ENCODE measurements around the gene TTLL6.
"Not testable (repeated sequence)": the region's sequence is repeated elsewhere in the genome, so short reads cannot be mapped to it uniquely, and the experiment has no call there.

The TTLL6 gene

DNA sequence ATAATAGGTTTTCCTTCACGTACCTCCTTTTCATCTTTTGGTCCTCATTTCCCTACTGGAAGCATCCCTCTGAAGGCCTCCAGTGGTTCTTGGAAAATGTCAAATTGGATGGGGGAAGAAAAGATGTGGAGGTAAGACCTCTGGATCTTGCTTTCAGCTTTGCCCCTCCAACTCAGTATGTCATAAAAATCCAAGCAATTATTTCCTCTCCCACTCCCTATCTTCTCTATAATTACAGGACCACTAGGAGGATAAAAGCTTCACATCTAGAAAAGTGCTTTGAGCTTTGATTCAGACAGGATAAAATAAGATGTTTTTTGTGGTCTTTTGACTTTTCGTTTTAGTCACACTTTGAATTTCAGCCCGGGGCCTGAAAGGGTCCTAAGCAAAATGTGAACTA, 1.7 kb downstream of the TTLL6 start:
- no peak for DNase-seq

GRCh38 chr17:48814504-48814903, 2.5 kb downstream of the TTLL6 start:
- DNase-seq: no peak

DNA sequence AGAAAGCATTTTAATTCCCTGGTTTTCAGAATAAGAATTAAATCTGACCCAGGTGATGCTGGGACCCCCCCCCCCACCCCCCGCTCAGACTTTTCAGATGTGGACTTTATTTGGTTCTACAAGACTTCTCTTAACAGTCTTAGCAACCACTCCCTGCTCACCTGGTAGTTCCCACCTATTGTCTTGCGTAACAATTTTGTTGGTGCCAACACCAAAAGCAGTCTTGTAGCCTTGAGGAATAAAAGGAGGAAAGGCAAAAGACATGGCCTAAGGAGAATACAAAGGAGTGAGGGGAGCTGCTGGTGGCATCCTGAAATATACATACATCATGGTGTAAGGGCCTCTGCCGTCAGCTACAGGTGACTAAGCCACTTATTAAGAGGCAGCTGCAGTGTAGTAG, 5.0 kb downstream of the TTLL6 start:
- DNase-seq: no peak

GRCh38 chr17:48809182-48809581, 7.8 kb downstream of the TTLL6 start:
- no peak for DNase-seq

DNA sequence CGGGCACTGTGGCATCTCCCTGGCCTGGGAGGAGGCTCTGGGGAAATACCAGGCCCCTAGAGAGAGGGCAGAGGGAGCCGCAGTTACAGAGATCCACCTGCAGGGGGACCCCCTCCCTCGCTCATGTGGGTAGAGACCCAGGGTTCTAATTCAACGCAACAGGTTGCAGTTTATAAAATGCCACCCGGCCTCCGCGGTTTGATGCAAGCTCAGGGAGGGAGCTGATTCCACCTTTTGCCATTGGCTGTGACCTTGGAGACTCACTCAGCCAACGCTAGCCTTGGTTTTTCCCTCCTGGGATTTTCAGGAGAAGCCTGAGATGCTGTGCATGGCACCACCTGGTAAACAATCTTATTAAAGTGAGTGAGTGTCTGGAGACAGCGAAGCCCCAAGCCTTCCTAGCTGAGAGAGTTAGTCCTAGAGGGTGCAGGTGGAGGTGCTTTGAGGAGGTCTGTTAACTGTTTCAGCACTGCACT, 12.1 kb downstream of the TTLL6 start:
- DNase-seq: peak; percentile 63

DNA sequence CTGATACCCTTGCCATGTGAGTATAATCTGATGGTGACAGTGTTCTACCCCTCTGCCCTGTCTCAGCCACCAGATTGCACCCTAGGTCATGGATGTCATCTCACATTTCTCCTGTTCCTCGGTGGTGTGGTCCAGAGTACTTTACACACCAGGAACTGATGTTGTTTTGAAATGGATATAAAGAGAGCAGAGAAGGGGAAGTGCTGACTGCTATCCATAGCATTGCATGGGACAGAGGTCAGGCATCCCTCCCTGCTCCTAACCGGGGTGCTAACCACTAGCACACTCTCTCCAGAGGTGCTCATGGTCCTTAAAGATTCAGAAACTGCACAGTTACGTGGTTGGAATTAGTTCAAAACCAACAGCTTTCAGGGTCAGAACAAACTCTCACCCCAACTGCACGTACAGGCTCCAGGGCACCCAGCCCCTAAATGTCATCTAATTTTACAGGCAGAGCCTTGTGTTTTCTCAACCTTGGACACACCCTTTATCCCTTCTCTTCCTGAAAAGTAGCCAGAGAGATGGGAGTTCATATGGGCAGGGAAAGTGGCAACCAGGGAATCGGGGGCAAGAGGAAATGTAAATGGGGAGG, 16.3 kb downstream of the TTLL6 start:
- DNase-seq: no peak

DNA sequence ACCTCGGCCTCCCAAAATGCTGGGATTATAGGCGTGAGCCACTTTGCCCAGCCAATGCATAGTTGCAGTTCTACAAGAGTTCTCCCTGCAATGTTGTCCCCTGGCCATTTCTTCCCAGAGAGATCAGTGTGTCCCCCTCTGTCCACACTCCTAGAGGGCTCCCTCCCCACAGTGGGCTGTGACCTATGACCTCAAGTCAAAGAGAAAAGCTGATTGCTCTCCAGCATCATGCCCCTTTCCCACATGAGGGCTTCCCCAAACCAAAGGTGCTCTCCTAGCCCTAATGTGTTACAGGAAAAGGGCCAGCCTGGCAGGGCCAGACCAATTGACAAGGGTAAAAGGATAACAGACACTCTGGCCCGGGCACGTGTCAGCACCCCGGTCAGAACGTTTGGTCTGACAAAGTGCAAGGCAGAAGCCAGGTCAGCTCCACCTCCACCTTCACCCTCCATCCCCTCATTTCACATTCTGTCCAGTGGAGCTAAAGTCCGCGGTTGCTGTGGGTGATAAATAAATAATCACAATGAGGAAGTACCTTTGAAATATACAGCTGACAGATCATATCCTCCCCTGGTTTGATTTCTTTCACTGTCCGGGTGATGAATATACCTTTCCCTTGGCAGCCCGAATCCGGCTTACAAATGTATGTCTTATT, 17.8 kb downstream of the TTLL6 start:
- DNase-seq: no peak

DNA sequence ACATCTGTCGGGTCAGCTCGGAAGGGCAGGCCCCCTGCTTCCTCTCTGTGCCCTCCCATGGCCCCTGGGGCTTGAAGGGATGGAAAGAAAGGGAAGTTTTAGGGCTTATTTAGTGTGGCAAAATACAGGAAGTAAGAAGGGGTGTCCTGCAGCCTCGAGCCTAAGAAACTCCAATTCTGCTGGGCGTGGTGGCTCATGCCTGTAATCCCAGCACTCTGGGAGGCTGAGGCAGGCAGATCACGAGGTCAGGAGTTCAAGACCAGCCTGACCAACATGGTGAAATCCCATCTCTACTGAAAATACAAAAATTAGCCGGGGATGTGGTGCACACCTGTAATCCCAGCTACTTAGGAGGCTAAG, 20.9 kb downstream of the TTLL6 start:
- not testable (repeated sequence) for DNase-seq

- DNase-seq: peak; percentile 66
Measured at GRCh38 chr17:48795444-48796162, 21.4 kb downstream of the TTLL6 start.

GRCh38 chr17:48792033-48792798, 24.8 kb downstream of the TTLL6 start:
- DNase-seq: no peak

DNA sequence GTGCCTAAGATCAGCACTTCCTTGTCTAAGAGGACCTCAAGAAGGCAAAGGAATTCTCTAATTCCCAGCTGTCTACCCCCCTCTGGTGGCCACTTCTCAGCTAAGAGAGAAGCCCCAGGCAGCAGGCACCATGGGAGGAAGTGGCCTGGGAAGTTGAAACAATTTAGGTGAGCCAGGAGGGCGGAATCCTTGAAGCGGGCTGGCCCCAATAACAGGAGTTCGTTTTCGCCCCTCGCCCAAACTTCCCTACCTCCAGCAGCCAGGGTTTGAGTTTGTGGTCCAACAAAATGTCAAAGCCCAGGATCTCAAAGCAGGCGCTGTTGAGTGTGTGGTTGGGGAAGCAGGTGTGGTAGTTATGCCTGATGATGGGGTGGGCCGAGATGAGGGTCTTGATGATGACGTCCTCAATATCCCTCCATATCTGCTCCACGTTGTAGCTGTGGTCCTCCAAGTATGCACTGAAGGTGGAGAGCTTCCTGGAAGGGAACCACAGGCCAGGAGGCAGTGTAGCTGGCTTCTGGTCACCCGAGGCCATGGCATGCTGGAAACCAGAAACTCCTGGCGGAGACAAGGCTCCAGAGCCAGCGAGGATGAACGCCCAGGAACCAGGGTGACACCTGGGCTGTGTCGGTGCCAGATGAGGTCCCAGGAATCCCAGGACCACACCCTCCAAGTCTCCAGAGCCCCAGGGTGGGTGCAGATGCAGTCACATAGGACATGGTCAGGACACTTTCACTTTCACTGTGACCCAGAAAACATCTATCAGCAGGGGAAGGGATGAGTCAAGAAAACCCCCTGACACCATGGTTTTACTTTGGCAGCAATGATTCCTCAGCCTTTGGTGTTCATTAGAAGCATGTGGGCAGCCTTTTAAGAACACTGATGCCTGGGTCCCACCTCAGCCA, 25.6 kb downstream of the TTLL6 start:
- DNase-seq: peak; percentile 63

DNA sequence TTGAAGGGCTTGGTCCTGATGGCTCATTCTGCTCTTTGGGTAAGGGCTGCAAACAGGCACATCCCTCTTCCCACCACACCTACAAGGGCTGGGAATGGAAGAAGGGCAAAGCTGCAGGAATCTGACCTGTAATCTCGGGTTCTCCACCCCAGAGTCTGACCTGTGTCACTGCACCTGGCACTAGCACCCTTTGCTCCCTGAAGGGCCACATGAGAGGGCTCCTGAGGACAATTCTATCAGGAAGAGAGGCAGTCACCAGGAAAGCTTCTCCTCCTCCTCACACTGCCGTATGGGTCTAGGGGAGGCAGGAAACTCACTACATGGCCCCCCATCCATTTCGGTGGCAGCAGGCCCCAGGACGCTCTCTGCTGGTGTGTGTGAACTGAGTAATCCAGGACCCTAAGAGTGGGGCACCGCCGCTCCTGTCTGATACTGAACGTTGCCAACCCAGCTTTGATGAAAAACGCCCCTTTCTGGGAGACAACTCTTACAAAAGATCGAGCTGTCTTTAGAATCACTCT, 26.4 kb downstream of the TTLL6 start:
- peak; percentile 53 for DNase-seq

GRCh38 chr17:48787828-48788227, 29.2 kb downstream of the TTLL6 start:
- no peak for DNase-seq

DNA sequence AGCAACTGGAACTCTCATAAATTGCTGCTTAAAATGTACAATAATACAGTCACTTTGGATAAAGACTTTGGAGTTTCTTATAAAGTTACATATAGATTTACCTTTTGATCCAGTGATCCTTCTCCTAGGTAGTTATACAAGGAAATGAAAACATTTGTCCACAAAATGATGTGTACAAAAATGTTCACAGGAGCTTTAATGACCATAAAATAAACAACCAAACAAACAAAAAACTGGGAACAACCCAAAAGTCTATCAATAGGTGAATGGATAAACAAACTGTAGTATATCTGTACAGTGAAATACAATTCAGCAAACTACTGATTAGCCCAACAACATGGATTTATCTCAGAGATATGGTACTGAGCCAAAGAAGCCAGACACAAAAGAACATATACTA, 37.6 kb downstream of the TTLL6 start:
- no peak for DNase-seq

DNA sequence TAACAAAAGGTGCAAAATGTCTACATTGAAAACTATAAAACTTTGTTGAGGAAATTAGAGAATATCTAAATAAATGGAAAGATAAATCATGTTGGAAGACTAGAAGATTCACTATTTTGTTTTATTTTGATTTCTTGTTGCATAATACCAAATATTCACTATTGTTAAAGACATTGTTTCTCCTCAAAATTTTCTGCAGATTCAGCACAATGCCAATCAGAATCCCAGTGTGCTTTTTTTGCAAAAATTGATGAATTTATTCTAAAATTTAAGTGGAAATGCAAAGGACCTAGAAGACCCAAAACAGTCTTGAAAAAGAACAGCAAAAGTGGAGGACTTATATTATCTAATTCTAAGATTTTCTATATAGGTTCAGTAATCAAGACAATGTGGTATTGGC, 40.4 kb downstream of the TTLL6 start:
- no peak for DNase-seq

GRCh38 chr17:48773245-48773644, 43.8 kb downstream of the TTLL6 start:
- no peak for DNase-seq

GRCh38 chr17:48770954-48771353, 46.1 kb downstream of the TTLL6 start:
- no peak for DNase-seq

DNA sequence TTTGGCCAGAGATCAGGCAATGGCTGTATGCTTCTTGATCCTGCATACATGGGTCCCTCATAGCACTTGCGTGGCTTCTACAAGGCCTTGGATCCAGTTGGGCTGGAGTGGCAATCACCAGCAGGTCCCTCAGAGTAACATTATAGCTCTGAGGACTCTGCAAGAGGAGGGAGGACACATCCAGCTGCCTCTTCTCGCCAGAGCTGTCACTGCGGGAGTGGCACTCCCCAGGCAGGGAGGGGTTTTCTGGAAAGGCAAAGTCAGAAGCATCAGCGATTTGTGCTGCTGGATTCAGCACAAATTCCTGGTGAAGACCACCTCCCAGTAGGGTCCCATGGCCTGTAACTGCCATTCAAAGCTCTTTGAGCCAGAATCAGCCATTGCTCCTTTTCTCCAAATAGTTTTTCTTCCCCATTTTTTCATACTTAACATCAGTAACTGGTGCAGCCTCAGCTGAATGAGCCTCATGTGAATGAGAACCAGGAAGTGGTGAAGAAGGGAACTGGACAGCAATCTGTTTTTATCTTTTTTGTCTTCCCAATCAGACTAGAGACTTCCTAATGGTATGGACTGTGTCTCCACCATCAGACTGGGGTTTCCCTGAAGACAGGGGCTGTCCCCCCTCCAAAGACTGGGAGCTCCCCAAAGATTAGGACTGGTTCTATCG, 47.9 kb downstream of the TTLL6 start:
- DNase-seq: no peak

GRCh38 chr17:48767263-48767774, 49.7 kb downstream of the TTLL6 start:
- DNase-seq: no peak

DNA sequence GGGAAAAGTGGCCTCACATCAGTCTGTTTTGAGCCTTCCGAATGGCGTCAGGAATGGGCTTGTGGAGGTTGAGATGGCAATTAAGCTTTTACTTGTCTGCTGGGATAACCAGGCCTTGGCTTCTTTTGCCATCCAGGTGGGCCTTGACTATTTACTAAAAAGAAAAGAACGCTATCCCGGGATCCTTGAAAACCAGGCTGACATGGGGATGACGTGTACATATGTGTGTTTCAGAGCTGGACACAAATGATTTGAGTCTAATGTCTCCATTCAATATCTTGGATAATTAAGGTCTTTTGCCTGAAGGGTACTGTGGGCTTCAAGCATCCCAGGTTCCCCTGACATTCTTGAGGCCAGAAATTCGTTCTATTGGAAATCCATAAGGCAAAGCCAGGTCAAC, 55.9 kb downstream of the TTLL6 start:
- no peak for DNase-seq

- no peak for DNase-seq
Measured at GRCh38 chr17:48760411-48760810, 56.6 kb downstream of the TTLL6 start.
